H1 (cell line): ENCODE data around the gene SHH. TPM values are rescaled to one million over a fixed set of nuclear protein-coding genes. Genes with fewer than 3 reads are reported as not detected.

Source experiments
- CTCF ChIA-PET: fragments of 300-600 bp; sonication (Branson Sonifier 250); formaldehyde crosslinking; loops from one replicate; lab custom pipeline; 2021; ENCODE audit not compliant: partially characterized antibody; lab: Charles Lee
- POLR2A ChIA-PET: fragments of 300-600 bp; sonication (Branson Sonifier 250); formaldehyde crosslinking; loops from one replicate; lab custom pipeline; 2021; ENCODE audit warnings: inconsistent platforms; ENCODE audit not compliant: partially characterized antibody; lab: Charles Lee
- DNase-seq, 2 experiments: peaks; one replicate each; pipeline versions ENCODE4 v3.0.0 to v3.0.0-alpha.2; 2010 to 2022; ENCODE audit warnings: low spot score in 2 of 2, low read depth in 1 of 2, mixed read lengths in 1 of 2
- FAIRE-seq: peaks from 2 replicates; lab custom pipeline; 2011; peaks lifted over from hg19 to GRCh38; lab: Jason Lieb, UNC
- H2AFZ ChIP-seq: 2 replicates; pipeline ENCODE4 v1.8.1; 2012; ENCODE audit warnings: low read length, inconsistent platforms
- H2AK5ac ChIP-seq: 2 replicates; pipeline ENCODE4 v1.6.1; 2013; ENCODE audit warnings: low read depth, low read length
- H2BK120ac ChIP-seq: replicated peaks from 2 replicates; pipeline ENCODE3; 2013; ENCODE audit warnings: low read depth, low read length, inconsistent platforms
- H2BK12ac ChIP-seq: 2 replicates; pipeline ENCODE4 v1.6.1; 2013; ENCODE audit warnings: low read depth, low read length
- H2BK15ac ChIP-seq: 2 replicates; pipeline ENCODE4 v1.6.1; 2013; ENCODE audit warnings: low read length
- H2BK20ac ChIP-seq: 2 replicates; pipeline ENCODE4 v1.6.1; 2013; ENCODE audit warnings: low read length
- H2BK5ac ChIP-seq: 2 replicates; pipeline ENCODE4 v1.6.1; 2013; ENCODE audit warnings: low read depth, low read length
- H3K14ac ChIP-seq: 2 replicates; pipeline ENCODE4 v1.6.1; 2013; ENCODE audit warnings: inconsistent platforms; ENCODE audit not compliant: insufficient read length
- H3K18ac ChIP-seq: 2 replicates; pipeline ENCODE4 v1.6.1; 2013; ENCODE audit warnings: low read length; ENCODE audit errors: extremely low read depth
- H3K23ac ChIP-seq: 2 replicates; pipeline ENCODE4 v1.6.1; 2013; ENCODE audit warnings: inconsistent platforms; ENCODE audit not compliant: insufficient read length
- H3K23me2 ChIP-seq: 2 replicates; pipeline ENCODE4 v1.6.1; 2013; ENCODE audit warnings: low read depth, low read length
- H3K27ac ChIP-seq: 2 replicates; pipeline ENCODE4 v1.6.1; 2011; ENCODE audit warnings: low read depth, low read length, inconsistent platforms
- H3K27me3 ChIP-seq, 4 experiments: replicated peaks in 1 of 4; 1 replicate in 1 of 4; 2 replicates in 3 of 4; pipeline versions ENCODE4 v1.6.1 to v1.8.1; 2011 to 2013; ENCODE audit warnings: low read length in 3 of 4, mild to moderate bottlenecking in 3 of 4, inconsistent platforms in 2 of 4, mixed read lengths in 2 of 4, moderate library complexity in 1 of 4; ENCODE audit not compliant: control insufficient read depth in 3 of 4, insufficient read depth in 3 of 4; ENCODE audit errors: extremely low read depth in 1 of 4
- H3K36me3 ChIP-seq, 4 experiments: 2 replicates each; pipeline versions ENCODE4 v1.6.1 to v1.8.1; 2011 to 2013; ENCODE audit warnings: mild to moderate bottlenecking in 4 of 4, low read length in 3 of 4, moderate library complexity in 2 of 4, control low read depth in 1 of 4, inconsistent platforms in 1 of 4; ENCODE audit not compliant: insufficient read depth in 4 of 4, control insufficient read depth in 2 of 4
- H3K4ac ChIP-seq: replicated peaks from 2 replicates; pipeline ENCODE3; 2013; ENCODE audit warnings: low read length, low read depth, mixed read lengths, inconsistent platforms; ENCODE audit not compliant: insufficient read length
- H3K4me1 ChIP-seq, 4 experiments: replicated peaks in 1 of 4; 1 replicate in 1 of 4; 2 replicates in 3 of 4; pipeline versions ENCODE4 v1.6.1 to v1.8.1; 2011 to 2013; ENCODE audit warnings: low read length in 3 of 4, inconsistent platforms in 2 of 4, mixed read lengths in 1 of 4; ENCODE audit not compliant: insufficient read depth in 4 of 4, control insufficient read depth in 3 of 4
- H3K4me2 ChIP-seq, 2 experiments: 2 replicates each; pipeline versions ENCODE4 v1.6.1 to v1.8.1; 2011 to 2013; ENCODE audit warnings: low read depth in 2 of 2, low read length in 2 of 2, control low read depth in 1 of 2, inconsistent platforms in 1 of 2, mild to moderate bottlenecking in 1 of 2; ENCODE audit not compliant: insufficient read depth in 1 of 2
- H3K4me3 ChIP-seq, 4 experiments: fragments of 200-600, 300-600 bp in 1 of 4; sonication (generic), shearing (Covaris generic), sonication (Bioruptor Twin) in 1 of 4; 2 replicates each; pipeline versions ENCODE4 v1.5.1 to v1.8.1; 2011 to 2016; ENCODE audit warnings: low read length in 4 of 4, low read depth in 3 of 4, control low read depth in 2 of 4, inconsistent platforms in 2 of 4, mild to moderate bottlenecking in 2 of 4, mixed read lengths in 1 of 4, moderate library complexity in 1 of 4; ENCODE audit not compliant: insufficient read depth in 2 of 4; ENCODE audit errors: extremely low read depth in 1 of 4
- H3K56ac ChIP-seq: replicated peaks from 2 replicates; pipeline ENCODE3; 2013; ENCODE audit warnings: low read depth, mild to moderate bottlenecking, mixed read lengths, low read length, inconsistent platforms; ENCODE audit not compliant: insufficient read length
- H3K79me1 ChIP-seq: 2 replicates; pipeline ENCODE4 v1.6.1; 2013; ENCODE audit warnings: low read depth, low read length, control low read depth
- H3K79me2 ChIP-seq, 2 experiments: 2 replicates each; pipeline versions ENCODE4 v1.6.1 to v1.8.1; 2012 to 2013; ENCODE audit warnings: low read length in 2 of 2, mild to moderate bottlenecking in 2 of 2, inconsistent platforms in 1 of 2; ENCODE audit not compliant: insufficient read depth in 2 of 2, control insufficient read depth in 1 of 2
- H3K9ac ChIP-seq, 4 experiments: replicated peaks in 1 of 4; 1 replicate in 1 of 4; 2 replicates in 3 of 4; pipeline versions ENCODE4 v1.6.1 to v1.8.1; 2011 to 2013; ENCODE audit warnings: low read depth in 3 of 4, low read length in 3 of 4, control low read depth in 2 of 4, mild to moderate bottlenecking in 2 of 4, moderate library complexity in 2 of 4, inconsistent platforms in 1 of 4; ENCODE audit errors: extremely low read depth in 1 of 4
- H3K9me3 ChIP-seq, 2 experiments: 2 replicates each; pipeline versions ENCODE4 v1.6.1 to v1.8.1; 2012 to 2013; ENCODE audit warnings: mild to moderate bottlenecking in 2 of 2, moderate library complexity in 2 of 2, control low read depth in 1 of 2, inconsistent platforms in 1 of 2, low read depth in 1 of 2, low read length in 1 of 2, mixed read lengths in 1 of 2; ENCODE audit not compliant: insufficient read depth in 2 of 2
- H4K20me1 ChIP-seq, 2 experiments: replicated peaks in 1 of 2; 2 replicates each; pipeline versions ENCODE3 to v1.8.1; 2011 to 2013; ENCODE audit warnings: inconsistent platforms in 2 of 2, low read length in 2 of 2, mild to moderate bottlenecking in 1 of 2; ENCODE audit not compliant: insufficient read depth in 2 of 2, control insufficient read depth in 1 of 2
- H4K5ac ChIP-seq: 2 replicates; pipeline ENCODE4 v1.6.1; 2013; ENCODE audit warnings: low read length, low read depth, mixed read lengths, inconsistent platforms; ENCODE audit not compliant: insufficient read length
- H4K8ac ChIP-seq: 2 replicates; pipeline ENCODE4 v1.8.0; 2013; ENCODE audit warnings: mild to moderate bottlenecking, moderate library complexity, low read length, inconsistent platforms; ENCODE audit not compliant: insufficient read depth; ENCODE audit errors: extremely low read depth
- H4K91ac ChIP-seq: replicated peaks from 2 replicates; pipeline ENCODE3; 2013; ENCODE audit warnings: low read length, mixed read lengths, inconsistent platforms; ENCODE audit not compliant: insufficient read length
- GTF2F1 ChIP-seq: IDR thresholded peaks from 2 replicates; pipeline ENCODE4 v1.6.1; 2012; ENCODE audit warnings: low read depth, low read length, improper control_type of control experiment, borderline replicate concordance
- RNF2 ChIP-seq: fragments of 200-900, 300-1000 bp; sonication (generic); IDR thresholded peaks from 2 replicates; pipeline ENCODE4 v1.7.1; 2016; ENCODE audit warnings: borderline replicate concordance, low read depth, mild to moderate bottlenecking, antibody characterized with exemption, low read length; ENCODE audit not compliant: poor library complexity, severe bottlenecking; ENCODE audit errors: missing control alignments
- SRF ChIP-seq: IDR thresholded peaks from 2 replicates; pipeline ENCODE4 v1.6.1; 2011; ENCODE audit warnings: mild to moderate bottlenecking, low read depth, low read length, moderate library complexity
- WGBS, 2 experiments: shearing (Covaris generic) in 1 of 2; methylation state at CpG; one replicate each; pipeline versions ENCODE4 v1.1.6 to v1.1.7; 2013 to 2015; ENCODE audit warnings: low lambda C conversion rate in 2 of 2, mixed read lengths in 2 of 2, inconsistent platforms in 1 of 2, low coverage in 1 of 2, missing lambda C conversion rate in 1 of 2; ENCODE audit not compliant: insufficient replicate concordance in 2 of 2, insufficient coverage in 1 of 2, insufficient read length in 1 of 2; ENCODE audit errors: extremely low coverage in 1 of 2, missing lambda C conversion rate in 1 of 2; 5-methylcytosine and 5-hydroxymethylcytosine counted together
- polyA plus RNA-seq, 7 experiments: library from polyadenylated mRNA; depleted of rRNA in 3 of 7; stranded (reverse) in 5 of 7; unstranded in 2 of 7; fragments of >200 nt in 5 of 7; fragments of 200-250 nt in 2 of 7; gene quantifications; 1 replicate in 5 of 7; 2 replicates in 1 of 7; 4 replicates in 1 of 7; pipeline versions ENCODE4 v1.2.1 to v1.2.3, GENCODE V29; 2011 to 2013; ENCODE audit warnings: missing spikeins in 2 of 7, mixed read lengths in 2 of 7
- total RNA-seq: library from RNA; stranded (reverse); fragmentation: NEBNext Ultra II Directional; extraction: Animal tissue kit (Norgen Biotek cat#: 25700); gene quantifications from 2 replicates; pipeline ENCODE4 v1.2.1, GENCODE V29; 2021
- TF ChIP-seq, protein P1 (sequence below): IDR thresholded peaks from 2 replicates; pipeline ENCODE4 v1.6.1; 2012; ENCODE audit warnings: inconsistent platforms
- TF ChIP-seq, protein P2 (sequence below): IDR thresholded peaks from 2 replicates; pipeline ENCODE4 v1.6.1; 2011; ENCODE audit warnings: low read depth, mild to moderate bottlenecking, low read length; ENCODE audit not compliant: insufficient read depth

SHH gene
- total and polyA plus RNA-seq, 2 of the 8 experiments (the other 6 are each of a cell fraction or from before 2014, with no cell fraction given) = not detected

DNA sequence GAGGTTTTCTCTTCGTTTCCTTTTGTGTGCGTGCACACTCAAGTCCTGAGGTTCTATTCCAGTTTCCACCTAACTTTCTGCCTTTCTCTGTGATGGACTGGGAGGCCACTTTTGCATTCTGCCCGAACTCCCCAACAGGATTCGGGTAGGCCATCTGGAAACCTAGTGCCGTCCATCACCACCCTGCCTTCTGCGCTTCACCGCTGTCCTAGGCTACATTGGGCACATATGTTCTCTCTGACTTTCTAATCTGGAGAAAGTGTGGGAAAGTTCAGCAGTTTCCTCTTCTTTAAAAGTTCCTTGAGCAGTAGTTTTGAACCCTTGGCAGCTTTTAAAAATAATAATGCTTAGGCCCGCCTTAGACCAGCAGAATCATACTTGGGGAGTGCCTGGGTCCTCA is 46.8 kb downstream of the SHH start:
- no peak for FAIRE-seq
- Histone ChIP-seq H4K8ac (no peak overlapping the region), H2AK5ac (no peak overlapping the region), H2BK120ac (no peak overlapping the region), H3K18ac (no peak overlapping the region), H4K5ac (no peak overlapping the region), H3K4me1 (peaks cover 0 to 6% (median 1%) of the 10 kb centered on the region in 4 experiments; a peak in 3 of 7 replicates), H3K9me3 (no peaks in the 10 kb centered on the region), H3K4me3 (no peak overlapping the region), H3K79me2 (peaks cover 3 to 27% of the 10 kb centered on the region in 2 experiments; a peak in 3 of 4 replicates), H3K23me2 (no peaks in the 10 kb centered on the region), H3K27ac (no peak overlapping the region), H4K91ac (no peak overlapping the region), H3K23ac (no peak overlapping the region), H3K79me1 (peaks cover 11% of the 10 kb centered on the region), H3K36me3 (peaks cover 11 to 40% (median 31%) of the 10 kb centered on the region in 4 experiments; a peak in 7 of 8 replicates), H3K4me2 (no peak overlapping the region), H3K14ac (no peak overlapping the region), H3K4ac (no peak overlapping the region), H2BK12ac (no peak overlapping the region), H2BK5ac (no peak overlapping the region), H2BK15ac (no peak overlapping the region), H4K20me1 (peaks cover 2 to 15% of the 10 kb centered on the region in 2 experiments), H3K56ac (no peak overlapping the region), H3K9ac (no peak overlapping the region), H2AFZ (no peak overlapping the region), H3K27me3 (no peaks in the 10 kb centered on the region), H2BK20ac (no peak overlapping the region)
- ChIA-PET POLR2A (no interaction called here), CTCF (interaction anchor here (0.8 to 1.8 kb wide), 2 partner anchors 11 to 17 kb away, joined by 3 to 5 read pairs; no protein-coding TSS in a partner anchor)
- no peak for DNase-seq
- 76% methylated on average over 8 of the region's 8 CpGs; no CpG with 5 or more reads in 1 of the 2 experiments for WGBS, 2 experiments
- TF ChIP-seq, protein P1, sequence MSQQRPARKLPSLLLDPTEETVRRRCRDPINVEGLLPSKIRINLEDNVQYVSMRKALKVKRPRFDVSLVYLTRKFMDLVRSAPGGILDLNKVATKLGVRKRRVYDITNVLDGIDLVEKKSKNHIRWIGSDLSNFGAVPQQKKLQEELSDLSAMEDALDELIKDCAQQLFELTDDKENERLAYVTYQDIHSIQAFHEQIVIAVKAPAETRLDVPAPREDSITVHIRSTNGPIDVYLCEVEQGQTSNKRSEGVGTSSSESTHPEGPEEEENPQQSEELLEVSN = no peak
- no peak for TF ChIP-seq GTF2F1
- TF ChIP-seq, protein P2, sequence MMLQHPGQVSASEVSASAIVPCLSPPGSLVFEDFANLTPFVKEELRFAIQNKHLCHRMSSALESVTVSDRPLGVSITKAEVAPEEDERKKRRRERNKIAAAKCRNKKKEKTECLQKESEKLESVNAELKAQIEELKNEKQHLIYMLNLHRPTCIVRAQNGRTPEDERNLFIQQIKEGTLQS = no peak
- no peak for TF ChIP-seq RNF2
- no peak for TF ChIP-seq SRF
